ENCODE data around the gene NSRP1. TPM values are rescaled to one million over a fixed set of nuclear protein-coding genes. Genes with fewer than 3 reads are reported as not detected.

The NSRP1 gene
- total and polyA plus RNA-seq, 12 donors: 19.5 to 47.5 (median 26.5) TPM

GRCh38 chr17:30203471-30203981 is 86.9 kb downstream of the NSRP1 start:
- DNase-seq (no peak), ATAC-seq (no peak)
- Histone ChIP-seq H3K36me3 (no peaks in the 10 kb centered on the region), H3K4me3 (no peak overlapping the region), H3K4me1 (no peaks in the 10 kb centered on the region), H3K9me3 (no peaks in the 10 kb centered on the region), H3K27ac (no peak overlapping the region), H3K27me3 (peaks cover 0 to 18% (median 0%) of the 10 kb centered on the region in 7 donors)
- WGBS, 2 donors: 74 to 78% methylated on average over 6 of the region's 6 CpGs
- no peak for TF ChIP-seq CTCF (IDR thresholded peaks at IDR 0.05)
- intact Hi-C loops (cut with DNase I): no loop called here

- no peak for TF ChIP-seq CTCF (IDR thresholded peaks at IDR 0.05)
- Histone ChIP-seq H3K9me3 (no peaks in the 10 kb centered on the region), H3K27ac (no peak overlapping the region), H3K4me3 (no peak overlapping the region), H3K27me3 (peaks cover 0 to 15% (median 0%) of the 10 kb centered on the region in 7 donors), H3K4me1 (no peaks in the 10 kb centered on the region), H3K36me3 (no peaks in the 10 kb centered on the region)
- intact Hi-C loops (cut with DNase I): no loop called here
- no peak for DNase-seq
- ATAC-seq: no peak
- 52 to 55% methylated on average over 9 of the region's 9 CpGs for WGBS, 2 donors
Observed at GRCh38 chr17:30207655-30208054, 91.0 kb downstream of the NSRP1 start.

GRCh38 chr17:30208214-30208613 is 91.6 kb downstream of the NSRP1 start:
- no peak for DNase-seq
- Histone ChIP-seq H3K27ac (no peak overlapping the region), H3K4me3 (no peak overlapping the region), H3K36me3 (no peaks in the 10 kb centered on the region), H3K4me1 (no peaks in the 10 kb centered on the region), H3K9me3 (no peaks in the 10 kb centered on the region), H3K27me3 (peaks cover 0 to 9% (median 0%) of the 10 kb centered on the region in 7 donors)
- TF ChIP-seq CTCF (IDR thresholded peaks at IDR 0.05): no peak
- WGBS, 2 donors: 73 to 78% methylated on average over 3 of the region's 3 CpGs
- intact Hi-C loops (cut with DNase I): no loop called here
- ATAC-seq: no peak

GRCh38 chr17:30209930-30210329 is 93.3 kb downstream of the NSRP1 start:
- no peak overlapping the region for H3K4me3 ChIP-seq
- peaks cover 0 to 2% (median 0%) of the 10 kb centered on the region in 7 donors for H3K27me3 ChIP-seq
- H3K36me3 ChIP-seq: no peaks in the 10 kb centered on the region
- ATAC-seq (no peak), DNase-seq (no peak)
- WGBS, 2 donors: 93 to 94% methylated on average over 7 of the region's 7 CpGs
- no peak overlapping the region for H3K27ac ChIP-seq
- H3K9me3 ChIP-seq: no peaks in the 10 kb centered on the region
- no peak for TF ChIP-seq CTCF (IDR thresholded peaks at IDR 0.05)
- intact Hi-C loops (cut with DNase I): no loop called here
- H3K4me1 ChIP-seq: no peaks in the 10 kb centered on the region

Data from heart right ventricle (tissue), 16 donors.